Left cardiac atrium (tissue), 4 donors: ENCODE data around the gene MGAT3. TPM values are rescaled to one million over a fixed set of nuclear protein-coding genes. Genes with fewer than 3 reads are reported as not detected.

ENCODE experiments used
- ATAC-seq, 2 donors: fragments of 200-7000 bp; cut with Tn5 transposase; one replicate each; pipeline ENCODE4 v1.9.1; 2020; ENCODE audit warnings: mild to moderate bottlenecking in 2 of 2, moderate library complexity in 2 of 2
- DNase-seq: peaks from one replicate; pipeline ENCODE4 v3.0.0-alpha.2; 2020
- intact Hi-C, 2 donors: fragments of 100-400 bp; cut with DNase I; formaldehyde crosslinking; loops; one replicate each; pipeline versions ENCODE4 v1.14.1 to v1.15.1; 2022 to 2023
- total RNA-seq, 2 donors: library from RNA; stranded (reverse); fragmentation: NEBNext Ultra II Directional; extraction: Animal tissue kit (Norgen Biotek cat#: 25700); gene quantifications; one replicate each; pipeline ENCODE4 v1.2.1, GENCODE V29; 2021
- donor health status: DM: no; HTN: yes; CAD: no.
- donor health status: DM: no; HTN: yes; CAD: no; lungs with severe emphysema.
- donor health status: DM: yes; HTN: yes; CAD: no.
- donor health status: Dilated cardiomyopathy.

MGAT3 gene
- total RNA-seq, 2 donors from 2014 or later = 11.6 to 13.7 TPM

GRCh38 chr22:39426380-39427043 is 30.3 kb upstream of the MGAT3 start:
- intact Hi-C loops = no loop called here
- DNase-seq (no peak), ATAC-seq (no peak)

- no peak for DNase-seq
- ATAC-seq = no peak
- intact Hi-C loops = no loop called here
Measured at GRCh38 chr22:39427751-39428596, 28.8 kb upstream of the MGAT3 start.

GRCh38 chr22:39428597-39429071 is 28.2 kb upstream of the MGAT3 start:
- no peak for DNase-seq
- intact Hi-C loops = no loop called here
- ATAC-seq = no peak

- intact Hi-C loops = no loop called here
- DNase-seq (no peak), ATAC-seq (no peak)
Measured at GRCh38 chr22:39429186-39429585, 27.6 kb upstream of the MGAT3 start.

- intact Hi-C loops = no loop called here
- DNase-seq (no peak), ATAC-seq (no peak)
Measured at GRCh38 chr22:39429916-39430575, 26.8 kb upstream of the MGAT3 start.

- ATAC-seq (no peak), DNase-seq (no peak)
- intact Hi-C loops = no loop called here
Measured at GRCh38 chr22:39430576-39431150, 26.1 kb upstream of the MGAT3 start.

- DNase-seq (no peak), ATAC-seq (peak in 1 of 2 donors; percentile 1)
- intact Hi-C loops = no loop called here
Measured at GRCh38 chr22:39431216-39431801, 25.5 kb upstream of the MGAT3 start.

GRCh38 chr22:39431821-39432251 is 25.0 kb upstream of the MGAT3 start:
- ATAC-seq (peak; percentile 71 to 75), DNase-seq (peak; percentile 71)
- intact Hi-C loops = no loop called here

GRCh38 chr22:39432361-39432811 is 24.4 kb upstream of the MGAT3 start:
- intact Hi-C loops = no loop called here
- DNase-seq (no peak), ATAC-seq (no peak)

- ATAC-seq (no peak), DNase-seq (no peak)
- intact Hi-C loops = no loop called here
Measured at GRCh38 chr22:39433476-39434242, 23.2 kb upstream of the MGAT3 start.

- DNase-seq (peak; percentile 67), ATAC-seq (peak; percentile 46 to 55)
- intact Hi-C loops = no loop called here
Measured at GRCh38 chr22:39434243-39434653, 22.6 kb upstream of the MGAT3 start.

- ATAC-seq (no peak), DNase-seq (no peak)
- intact Hi-C loops = no loop called here
Measured at GRCh38 chr22:39434721-39435120, 22.1 kb upstream of the MGAT3 start.

- ATAC-seq (no peak), DNase-seq (no peak)
- intact Hi-C loops = no loop called here
Measured at GRCh38 chr22:39435616-39436015, 21.2 kb upstream of the MGAT3 start.

GRCh38 chr22:39437791-39438704 is 18.8 kb upstream of the MGAT3 start:
- intact Hi-C loops = no loop called here
- DNase-seq (no peak), ATAC-seq (peak in 1 of 2 donors; percentile 3)

GRCh38 chr22:39439170-39439569 is 17.6 kb upstream of the MGAT3 start:
- DNase-seq (no peak), ATAC-seq (peak in 1 of 2 donors; percentile 14)
- intact Hi-C loops = no loop called here

- no peak for ATAC-seq
- intact Hi-C loops = no loop called here
- DNase-seq = no peak
Measured at GRCh38 chr22:39443398-39443797, 13.4 kb upstream of the MGAT3 start.

GRCh38 chr22:39444247-39444800 is 12.5 kb upstream of the MGAT3 start:
- no peak for ATAC-seq
- intact Hi-C loops = no loop called here

More at GRCh38 chr22:39444247-39444800, 12.5 kb upstream of the MGAT3 start:
- DNase-seq = no peak
